ENCODE data around the gene KIF18B. TPM values are rescaled to one million over a fixed set of nuclear protein-coding genes. Genes with fewer than 3 reads are reported as not detected.
A peak's percentile ranks its signal among the peaks of the same experiment; 100 is the strongest.

KIF18B gene
- polyA plus RNA-seq, 2 of the 4 experiments (the other 2 are of a cell fraction), result 19.6 to 41.7 TPM

- FAIRE-seq (no peak), ATAC-seq (no peak), DNase-seq (ENCODE audit: low read depth in 1 of 2, low spot score in 1 of 2) (no peak)
- no peak overlapping the region for H3K4me3 ChIP-seq
- H3K9me3 ChIP-seq, result no peaks in the 10 kb centered on the region
- no peak overlapping the region for H3K4me2 ChIP-seq
- no peak overlapping the region for H3K27ac ChIP-seq
- POLR2A ChIA-PET, result interaction anchor here (0.6 to 0.8 kb wide), 2 partner anchors 38 to 1328 kb away, joined by 3 to 5 read pairs; no protein-coding TSS in a partner anchor
- no peaks in the 10 kb centered on the region for H3K4me1 ChIP-seq
- TF ChIP-seq RFX5 (IDR thresholded peaks at IDR 0.05), result 0 out of 2 replicates have a peak, but pooled peaks have one; percentile 33
- no peak for TF ChIP-seq CHD2 (IDR thresholded peaks at IDR 0.05; ENCODE audit: low read length, partially characterized antibody)
- no peak for TF ChIP-seq JUN (IDR thresholded peaks at IDR 0.05)
- 92% methylated on average over 7 of the region's 8 CpGs for WGBS (ENCODE audit: missing lambda C conversion rate)
- CTCF ChIA-PET, result interaction anchor here (0.6 to 38.8 kb wide), 8 partner anchors 10 to 203 kb away, joined by 3 to 1853 read pairs (median 6); partner anchors contain the start of genes ACBD4, DCAKD, GFAP and HIGD1B
Observed at GRCh38 chr17:44932096-44932786, 15.3 kb downstream of the KIF18B start.

- no peak for FAIRE-seq
- ChIA-PET CTCF (interaction anchor here (1.0 to 38.8 kb wide), 6 partner anchors 9 to 204 kb away, joined by 3 to 1853 read pairs (median 379); partner anchors contain the start of genes ACBD4, DCAKD, GFAP and HIGD1B), POLR2A (no interaction called here)
- no peak overlapping the region for H3K4me3 ChIP-seq
- TF ChIP-seq CEBPB (IDR thresholded peaks at IDR 0.05), result no peak
- no peak for TF ChIP-seq FOSB (CRISPR knock-in tag; IDR thresholded peaks at IDR 0.05)
- no peak for TF ChIP-seq ZNF302 (CRISPR knock-in tag; IDR thresholded peaks at IDR 0.05)
- TF ChIP-seq FOSL2 (IDR thresholded peaks at IDR 0.05), result no peak
- no peak for TF ChIP-seq FOSL2 (CRISPR knock-in tag; IDR thresholded peaks at IDR 0.05)
- no peak for TF ChIP-seq HES2 (IDR thresholded peaks at IDR 0.05)
- WGBS (ENCODE audit: missing lambda C conversion rate), result 91% methylated on average over 5 of the region's 5 CpGs
- no peak for ATAC-seq
- no peak overlapping the region for H3K27ac ChIP-seq
- no peak for DNase-seq (ENCODE audit: low read depth in 1 of 2, low spot score in 1 of 2)
- H3K9me3 ChIP-seq, result no peaks in the 10 kb centered on the region
- H3K4me2 ChIP-seq, result no peak overlapping the region
- no peaks in the 10 kb centered on the region for H3K4me1 ChIP-seq
Observed at GRCh38 chr17:44931376-44931775, 16.2 kb downstream of the KIF18B start.

GRCh38 chr17:44930667-44931066 lies 16.9 kb downstream of the KIF18B start:
- no peak overlapping the region for H3K4me3 ChIP-seq
- POLR2A ChIA-PET, result no interaction called here
- no peaks in the 10 kb centered on the region for H3K9me3 ChIP-seq
- CTCF ChIA-PET, result interaction anchor here (1.0 to 38.8 kb wide), 6 partner anchors 8 to 205 kb away, joined by 3 to 1853 read pairs (median 378); partner anchors contain the start of genes ACBD4, DCAKD, GFAP and KIF18B
- no peak for TF ChIP-seq EHF (CRISPR knock-in tag; IDR thresholded peaks at IDR 0.05)
- peak; percentile 87 for TF ChIP-seq MAFK (IDR thresholded peaks at IDR 0.05; ENCODE audit: partially characterized antibody)
- H3K4me1 ChIP-seq, result no peaks in the 10 kb centered on the region
- no peak for ATAC-seq
- no peak overlapping the region for H3K4me2 ChIP-seq
- WGBS (ENCODE audit: missing lambda C conversion rate), result 91% methylated on average over 6 of the region's 6 CpGs
- DNase-seq (ENCODE audit: low read depth in 1 of 2, low spot score in 1 of 2), result no peak
- no peak overlapping the region for H3K27ac ChIP-seq
- no peak for FAIRE-seq

GRCh38 chr17:44928950-44929720 lies 18.4 kb downstream of the KIF18B start:
- DNase-seq (ENCODE audit: low read depth in 1 of 2, low spot score in 1 of 2) (no peak), ATAC-seq (no peak), FAIRE-seq (no peak)
- POLR2A ChIA-PET, result interaction anchor here (0.6 kb wide), 1 partner anchor 45 kb away, joined by 9 read pairs; no protein-coding TSS in a partner anchor
- Histone ChIP-seq H3K9me3 (no peaks in the 10 kb centered on the region), H3K4me3 (no peak overlapping the region), H3K27ac (no peak overlapping the region), H3K4me2 (no peak overlapping the region), H3K4me1 (no peaks in the 10 kb centered on the region)
- CTCF ChIA-PET, result interaction anchor here (0.6 to 38.8 kb wide), 7 partner anchors 7 to 170 kb away, joined by 3 to 1853 read pairs (median 5); partner anchors contain the start of genes DCAKD, GFAP and KIF18B
- WGBS (ENCODE audit: missing lambda C conversion rate), result 90% methylated on average over 7 of the region's 7 CpGs
- TF ChIP-seq RCOR1 (IDR thresholded peaks at IDR 0.05; ENCODE audit: low read depth, low read length), result no peak
- TF ChIP-seq MAZ (IDR thresholded peaks at IDR 0.05; ENCODE audit: borderline replicate concordance, low read depth, low read length), result no peak
- TF ChIP-seq ESRRA (IDR thresholded peaks at IDR 0.05; ENCODE audit: borderline replicate concordance, low read length), result no peak
- TF ChIP-seq PBX3 (IDR thresholded peaks at IDR 0.05), result no peak
- TF ChIP-seq JUNB (IDR thresholded peaks at IDR 0.05), result no peak
- TF ChIP-seq FOSB (CRISPR knock-in tag; IDR thresholded peaks at IDR 0.05), result no peak
- no peak for TF ChIP-seq EHMT2 (IDR thresholded peaks at IDR 0.05; ENCODE audit: low read depth)
- no peak for TF ChIP-seq HES2 (IDR thresholded peaks at IDR 0.05)
- TF ChIP-seq ZC3H11A (IDR thresholded peaks at IDR 0.05), result no peak
- TF ChIP-seq NPAS2 (CRISPR knock-in tag; IDR thresholded peaks at IDR 0.05; ENCODE audit: borderline replicate concordance), result no peak
- no peak for TF ChIP-seq USF2 (IDR thresholded peaks at IDR 0.05)
- no peak for TF ChIP-seq HOXA7 (CRISPR knock-in tag; IDR thresholded peaks at IDR 0.05)
- TF ChIP-seq POLR2A (IDR thresholded peaks at IDR 0.05; ENCODE audit: low read length), result no peak
- TF ChIP-seq MYC (IDR thresholded peaks at IDR 0.05; ENCODE audit: borderline replicate concordance, low read length), result no peak
- no peak for TF ChIP-seq MAX (IDR thresholded peaks at IDR 0.05)
- no peak for TF ChIP-seq ELK1 (IDR thresholded peaks at IDR 0.05; ENCODE audit: low read depth, low read length)
- TF ChIP-seq ZFP36 (IDR thresholded peaks at IDR 0.05; ENCODE audit: borderline replicate concordance, partially characterized antibody), result no peak
- TF ChIP-seq ZNF302 (CRISPR knock-in tag; IDR thresholded peaks at IDR 0.05), result no peak
